Kidney epithelial cell (primary cell): Measurements from ENCODE around the gene RABGEF1. TPM values are rescaled to one million over a fixed set of nuclear protein-coding genes. Genes with fewer than 3 reads are reported as not detected.
"Not testable (repeated sequence)": the region's sequence is repeated elsewhere in the genome, so short reads cannot be mapped to it uniquely, and the experiment has no call there.

Experiments
- DNase-seq: peaks from one replicate; pipeline ENCODE4 v3.0.0-alpha.2; 2010; ENCODE audit warnings: low read depth
- H3K27me3 ChIP-seq: 2 replicates; pipeline ENCODE4 v1.6.0; 2011; ENCODE audit warnings: low read length; ENCODE audit not compliant: control insufficient read depth, insufficient read depth
- H3K36me3 ChIP-seq: 2 replicates; pipeline ENCODE4 v1.5.1; 2011; ENCODE audit warnings: low read length; ENCODE audit not compliant: control insufficient read depth, insufficient read depth
- H3K4me3 ChIP-seq: 2 replicates; pipeline ENCODE4 v1.5.1; 2011; ENCODE audit warnings: low read depth, mild to moderate bottlenecking, control low read depth, low read length
- total RNA-seq: library from RNA; depleted of rRNA; stranded (reverse); fragments of >200 nt; gene quantifications from 2 replicates; pipeline ENCODE4 v1.2.3, GENCODE V29; 2015
- TF ChIP-seq, protein P1 (sequence below): IDR thresholded peaks from 2 replicates; pipeline ENCODE4 v1.5.1; 2011; ENCODE audit warnings: mild to moderate bottlenecking, moderate library complexity, low read length, control low read depth, inconsistent platforms; ENCODE audit not compliant: insufficient read depth, poor library complexity, severe bottlenecking

RABGEF1 gene
- total RNA-seq, 1 donor from 2014 or later, result 23.2 TPM

DNA sequence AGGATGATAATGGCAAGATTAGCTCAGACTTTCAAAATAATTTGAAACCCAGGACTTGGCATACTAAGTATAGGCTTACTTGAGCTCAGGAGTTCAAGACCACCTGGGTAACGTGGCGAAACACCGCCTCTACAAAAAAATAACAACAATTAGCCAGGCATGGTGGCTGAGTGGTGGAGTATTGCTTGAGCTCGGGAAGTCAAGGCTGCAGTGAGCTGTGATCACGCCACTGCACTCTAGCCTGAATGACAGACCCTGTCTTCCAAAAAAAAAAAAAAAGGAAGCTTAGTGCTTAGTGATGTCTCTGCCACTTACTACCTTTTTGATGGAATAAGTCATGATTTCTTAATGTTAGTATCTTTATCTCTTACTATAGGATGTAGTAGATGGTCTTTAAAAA is 25.5 kb downstream of the RABGEF1 start:
- no peak for DNase-seq
- Histone ChIP-seq H3K27me3 (no peaks in the 10 kb centered on the region), H3K4me3 (no peak overlapping the region), H3K36me3 (no peaks in the 10 kb centered on the region)
- TF ChIP-seq, protein P1, sequence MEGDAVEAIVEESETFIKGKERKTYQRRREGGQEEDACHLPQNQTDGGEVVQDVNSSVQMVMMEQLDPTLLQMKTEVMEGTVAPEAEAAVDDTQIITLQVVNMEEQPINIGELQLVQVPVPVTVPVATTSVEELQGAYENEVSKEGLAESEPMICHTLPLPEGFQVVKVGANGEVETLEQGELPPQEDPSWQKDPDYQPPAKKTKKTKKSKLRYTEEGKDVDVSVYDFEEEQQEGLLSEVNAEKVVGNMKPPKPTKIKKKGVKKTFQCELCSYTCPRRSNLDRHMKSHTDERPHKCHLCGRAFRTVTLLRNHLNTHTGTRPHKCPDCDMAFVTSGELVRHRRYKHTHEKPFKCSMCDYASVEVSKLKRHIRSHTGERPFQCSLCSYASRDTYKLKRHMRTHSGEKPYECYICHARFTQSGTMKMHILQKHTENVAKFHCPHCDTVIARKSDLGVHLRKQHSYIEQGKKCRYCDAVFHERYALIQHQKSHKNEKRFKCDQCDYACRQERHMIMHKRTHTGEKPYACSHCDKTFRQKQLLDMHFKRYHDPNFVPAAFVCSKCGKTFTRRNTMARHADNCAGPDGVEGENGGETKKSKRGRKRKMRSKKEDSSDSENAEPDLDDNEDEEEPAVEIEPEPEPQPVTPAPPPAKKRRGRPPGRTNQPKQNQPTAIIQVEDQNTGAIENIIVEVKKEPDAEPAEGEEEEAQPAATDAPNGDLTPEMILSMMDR, result no peak

GRCh38 chr7:66767486-66767885 is 27.0 kb downstream of the RABGEF1 start:
- DNase-seq, H3K27me3 ChIP-seq, H3K4me3 ChIP-seq, H3K36me3 ChIP-seq: not testable (repeated sequence)

GRCh38 chr7:66768865-66769832 is 28.6 kb downstream of the RABGEF1 start:
- H3K36me3 ChIP-seq, result no peaks in the 10 kb centered on the region
- no peak overlapping the region for H3K4me3 ChIP-seq
- TF ChIP-seq, protein P1, result no peak
- H3K27me3 ChIP-seq, result no peaks in the 10 kb centered on the region
- DNase-seq, result no peak

- TF ChIP-seq, protein P1, result no peak
- H3K36me3 ChIP-seq, result peaks cover 1% of the 10 kb centered on the region
- no peak overlapping the region for H3K4me3 ChIP-seq
- H3K27me3 ChIP-seq, result no peaks in the 10 kb centered on the region
- no peak for DNase-seq
Measured at GRCh38 chr7:66769833-66770512, 29.4 kb downstream of the RABGEF1 start.

DNA sequence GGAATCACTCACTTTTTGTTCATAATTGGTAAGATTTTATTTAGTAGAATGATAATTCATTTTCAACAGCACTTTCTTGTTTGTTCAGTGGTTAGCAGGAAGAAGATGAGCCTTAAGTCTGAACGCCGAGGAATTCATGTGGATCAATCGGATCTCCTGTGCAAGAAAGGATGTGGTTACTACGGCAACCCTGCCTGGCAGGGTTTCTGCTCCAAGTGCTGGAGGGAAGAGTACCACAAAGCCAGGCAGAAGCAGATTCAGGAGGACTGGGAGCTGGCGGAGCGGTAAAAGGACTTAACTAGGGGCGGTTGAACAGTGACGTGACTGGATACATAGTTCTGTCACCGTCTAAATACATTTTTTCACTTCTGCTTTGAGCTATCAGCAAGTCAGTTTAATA is 31.3 kb downstream of the RABGEF1 start:
- Histone ChIP-seq H3K27me3 (no peaks in the 10 kb centered on the region), H3K36me3 (peaks cover 1% of the 10 kb centered on the region), H3K4me3 (no peak overlapping the region)
- DNase-seq, result no peak
- TF ChIP-seq, protein P1, result no peak

GRCh38 chr7:66773744-66774143 is 33.2 kb downstream of the RABGEF1 start:
- H3K4me3 ChIP-seq, H3K27me3 ChIP-seq, DNase-seq, H3K36me3 ChIP-seq: not testable (repeated sequence)

DNA sequence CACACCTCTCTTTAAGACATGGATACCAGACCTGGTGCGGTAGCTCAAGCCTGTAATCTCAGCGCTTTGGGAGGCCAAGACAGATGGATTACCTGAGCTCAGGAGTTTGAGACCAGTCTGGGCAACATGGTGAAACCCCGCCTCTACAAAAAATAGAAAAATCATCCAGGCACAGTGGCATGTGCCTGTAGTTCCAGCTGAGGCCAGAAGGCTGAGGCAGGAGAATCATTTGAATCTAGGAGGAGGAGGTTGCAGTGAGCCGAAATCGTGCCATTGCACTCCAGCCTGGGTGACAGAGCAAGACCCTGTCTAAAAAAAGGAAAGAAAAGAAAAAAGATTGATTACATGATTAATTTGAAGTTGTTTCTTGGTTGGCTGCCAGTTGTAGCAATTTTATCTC is 35.9 kb downstream of the RABGEF1 start:
- H3K27me3 ChIP-seq, DNase-seq, H3K4me3 ChIP-seq, H3K36me3 ChIP-seq: not testable (repeated sequence)
